HG03520 (cell line): ENCODE measurements around the gene PIK3CD.

ENCODE experiments used
- ATAC-seq: cut with Tn5 transposase; IDR thresholded peaks from one replicate; pipeline ENCODE4 v1.9.1; 2021; ENCODE audit warnings: mild to moderate bottlenecking, moderate library complexity; ENCODE audit not compliant: unreplicated experiment

PIK3CD gene

DNA sequence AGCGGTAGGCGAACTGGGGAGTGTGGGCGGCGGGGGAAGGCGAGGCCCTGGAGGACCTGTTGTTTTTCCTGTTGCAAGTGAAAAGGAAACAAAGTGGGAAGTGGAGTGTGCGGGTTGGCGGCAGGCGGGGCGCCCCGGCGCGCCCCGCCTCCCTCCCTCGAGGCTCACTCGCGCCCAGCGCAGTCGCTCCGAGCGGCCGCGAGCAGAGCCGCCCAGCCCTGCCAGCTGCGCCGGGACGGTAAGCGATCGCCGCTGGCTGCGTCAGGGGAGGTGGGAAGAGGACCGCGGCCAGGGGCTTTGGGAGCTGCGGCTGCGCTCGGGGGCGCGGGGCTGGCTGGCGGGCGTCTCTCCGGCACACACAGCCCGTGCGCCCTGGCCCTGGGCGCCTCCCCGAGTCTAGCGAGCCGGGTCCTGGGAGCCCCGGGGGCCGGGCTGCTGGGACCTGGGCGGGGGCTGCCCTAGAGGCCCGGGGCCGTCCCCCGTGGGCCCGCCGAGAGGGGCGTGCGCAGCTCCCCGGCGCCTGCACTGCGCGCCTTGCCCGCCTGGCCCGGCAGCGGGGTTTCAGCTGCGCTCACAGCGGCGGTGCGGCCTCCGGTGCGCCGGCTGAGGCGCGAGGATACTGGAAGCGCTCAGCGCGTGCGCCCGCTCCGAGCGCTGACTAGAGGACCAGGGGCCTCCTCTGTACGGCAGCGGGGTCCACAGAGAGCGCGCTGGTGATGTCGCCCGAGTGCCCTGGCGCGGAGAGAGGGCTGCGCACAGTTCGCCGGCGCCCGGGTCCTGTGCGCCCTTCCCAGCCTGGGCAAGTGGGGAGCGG is at the start of gene PIK3CD:
Gene PIK3CD, plus strand, starts transcription at position 167 of the 814 bp plus-strand sequence. CDS start 58,725 bp downstream, outside the sequence.
- ATAC-seq: no peak

DNA sequence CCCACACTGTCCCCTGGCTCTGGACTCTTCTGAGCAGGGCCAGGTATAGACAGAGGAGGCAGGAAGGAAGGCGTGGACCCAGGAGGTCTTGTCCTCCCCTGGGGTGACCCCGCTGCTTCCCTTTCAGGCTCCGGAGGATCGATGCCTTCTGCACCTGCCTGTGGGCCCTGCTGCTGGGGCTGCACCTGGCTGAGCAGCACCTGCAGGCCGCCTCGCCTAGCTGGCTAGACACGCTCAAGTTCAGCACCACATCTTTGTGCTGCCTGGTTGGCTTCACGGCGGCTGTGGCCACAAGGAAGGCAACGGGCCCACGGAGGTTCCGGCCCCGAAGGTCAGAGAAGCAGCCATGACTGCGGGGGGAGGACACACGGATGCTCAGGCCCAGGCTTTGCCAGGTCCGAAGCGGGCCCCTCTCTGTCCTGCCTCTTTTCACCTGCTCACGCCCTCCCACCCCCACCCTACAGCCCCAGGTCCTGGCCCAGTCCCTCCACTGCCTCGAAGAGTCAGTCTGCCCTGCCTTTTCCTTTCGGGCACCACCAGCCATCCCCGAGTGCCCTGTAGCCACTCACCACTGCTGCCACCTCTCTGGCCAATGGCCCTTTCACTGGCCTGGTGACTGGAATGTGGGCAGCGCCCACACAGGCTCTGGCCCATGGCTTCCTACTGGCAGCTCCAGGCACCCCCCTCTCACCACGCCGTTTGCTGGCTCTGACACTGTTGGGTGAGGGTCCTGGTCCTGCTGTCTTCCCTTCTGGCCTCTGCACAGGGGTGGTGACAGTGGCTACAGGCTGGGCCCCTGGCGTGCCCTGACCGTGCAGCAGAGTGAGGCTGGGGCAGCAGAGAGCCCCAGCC is 49.4 kb upstream of the PIK3CD start:
- ATAC-seq: no peak

GRCh38 chr1:9602794-9603167 is 48.8 kb upstream of the PIK3CD start:
- ATAC-seq: no peak

- no peak for ATAC-seq
Measured at GRCh38 chr1:9603307-9603706, 48.2 kb upstream of the PIK3CD start.

- ATAC-seq: no peak
Measured at GRCh38 chr1:9603766-9604753, 47.5 kb upstream of the PIK3CD start.

DNA sequence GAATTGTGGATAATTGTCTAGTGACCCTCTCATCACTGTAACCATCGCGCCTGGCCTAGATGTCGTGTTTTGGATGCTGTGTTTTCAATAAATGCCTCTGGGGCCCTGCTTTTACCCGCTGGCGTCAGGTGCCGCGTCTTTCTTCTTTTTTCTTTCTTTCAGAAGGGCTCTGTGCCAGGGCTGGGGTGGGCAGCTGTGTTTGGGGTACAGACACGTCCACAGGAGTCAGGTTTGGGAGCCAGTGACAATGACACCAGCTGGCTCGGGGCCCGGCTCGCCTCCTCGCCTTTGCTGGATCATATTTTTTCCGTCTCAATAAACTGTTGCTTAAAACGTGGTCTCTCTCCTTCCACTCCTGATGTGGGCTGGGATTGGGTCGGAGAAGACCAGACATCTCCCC is 46.7 kb upstream of the PIK3CD start:
- no peak for ATAC-seq

- ATAC-seq: no peak
Measured at GRCh38 chr1:9605946-9606455, 45.5 kb upstream of the PIK3CD start.

- ATAC-seq: no peak
Measured at GRCh38 chr1:9606458-9606857, 45.1 kb upstream of the PIK3CD start.

- no peak for ATAC-seq
Measured at GRCh38 chr1:9606948-9607347, 44.6 kb upstream of the PIK3CD start.

DNA sequence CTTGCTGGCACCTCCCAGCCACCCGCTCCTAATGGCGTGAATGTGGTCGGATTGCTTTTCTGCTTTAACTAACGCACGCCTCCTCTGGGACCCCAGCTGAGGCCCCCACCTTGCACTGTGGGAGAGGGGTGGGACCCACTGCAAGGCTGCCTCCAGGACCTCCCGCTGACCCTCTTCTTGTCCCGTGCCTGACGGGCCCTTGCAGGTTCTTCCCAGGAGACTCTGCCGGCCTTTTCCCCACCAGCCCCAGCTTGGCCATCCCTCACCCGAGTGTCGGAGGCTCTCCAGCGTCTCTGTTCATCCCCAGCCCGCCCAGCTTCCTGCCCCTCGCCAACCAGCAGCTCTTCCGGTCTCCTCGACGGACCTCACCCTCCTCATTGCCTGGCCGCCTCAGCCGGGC is 44.2 kb upstream of the PIK3CD start:
- ATAC-seq: no peak

DNA sequence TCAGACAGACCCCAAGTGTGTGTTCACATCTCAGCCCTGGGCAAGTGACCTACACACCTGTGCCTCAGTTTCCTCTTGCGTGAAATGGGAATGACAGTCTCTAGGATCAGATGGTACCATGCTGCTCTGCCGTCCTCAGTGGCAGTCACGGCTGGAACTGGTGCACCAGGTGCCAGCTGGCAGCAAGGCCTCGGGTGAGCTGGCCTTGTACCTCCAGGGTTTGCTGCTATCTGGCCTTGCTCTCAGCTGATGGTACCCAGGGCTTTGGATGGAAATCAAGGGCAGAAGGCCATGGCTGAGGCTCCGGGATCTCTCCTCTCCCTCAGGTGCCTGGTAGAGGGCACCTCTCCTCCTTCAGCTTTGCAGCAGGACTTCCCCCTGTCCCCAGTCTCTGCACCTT is 41.5 kb upstream of the PIK3CD start:
- no peak for ATAC-seq

DNA sequence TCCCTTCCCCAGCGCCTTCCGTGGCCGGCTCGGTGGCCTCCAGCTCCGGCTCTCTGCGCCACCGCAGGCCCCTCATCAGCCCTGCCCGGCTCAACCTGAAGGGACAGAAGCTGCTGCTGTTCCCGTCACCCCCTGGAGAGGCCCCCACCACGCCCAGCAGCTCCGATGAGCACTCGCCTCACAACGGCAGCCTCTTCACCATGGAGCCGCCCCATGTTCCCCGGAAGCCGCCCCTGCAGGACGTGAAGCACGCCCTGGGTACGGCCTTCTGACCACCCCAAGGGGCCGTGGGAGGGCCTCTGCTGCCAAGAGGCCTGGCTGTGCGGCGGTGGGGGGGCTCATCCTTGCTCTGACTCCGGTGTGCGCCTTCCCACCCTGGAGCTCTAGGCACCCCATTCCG is 41.0 kb upstream of the PIK3CD start:
- no peak for ATAC-seq

- ATAC-seq: no peak
Measured at GRCh38 chr1:9611716-9612115, 39.8 kb upstream of the PIK3CD start.

GRCh38 chr1:9612162-9612845 is 39.2 kb upstream of the PIK3CD start:
- no peak for ATAC-seq

DNA sequence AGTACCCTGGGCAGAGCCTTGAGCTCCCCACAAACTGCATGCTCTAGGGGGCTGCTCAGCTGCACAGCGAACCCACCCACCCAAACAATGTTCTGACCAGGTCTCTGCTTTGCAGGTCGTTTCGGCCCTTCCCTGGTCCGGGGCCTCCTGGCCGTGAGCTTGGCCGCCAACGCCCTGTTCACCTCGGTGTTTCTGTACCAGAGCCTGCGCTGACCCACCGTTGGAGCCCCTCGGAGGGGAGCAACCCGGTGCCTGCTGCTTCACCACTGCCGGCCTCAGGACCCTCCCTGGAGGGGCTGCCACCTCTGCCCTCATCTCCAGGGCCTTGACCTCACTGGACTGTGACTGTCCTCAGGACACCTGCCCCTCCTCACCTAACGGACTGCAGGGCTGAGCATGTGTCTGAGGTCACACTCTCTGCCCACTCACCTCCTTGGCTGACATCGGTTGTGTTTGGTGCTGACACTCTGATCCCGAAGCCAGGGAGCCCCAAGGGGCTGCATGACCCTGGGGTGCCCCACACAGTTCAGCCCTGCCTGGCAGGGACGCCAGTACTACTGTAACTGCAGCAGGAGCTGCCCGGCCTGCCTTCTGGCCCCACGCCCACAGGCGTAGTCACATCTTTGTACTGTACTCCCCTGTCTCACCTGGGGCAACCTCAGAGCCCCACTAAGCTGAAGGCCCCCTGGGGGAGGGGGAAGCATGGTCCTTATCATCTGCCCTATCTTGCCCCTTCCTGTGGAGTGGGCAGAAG is 38.5 kb upstream of the PIK3CD start:
- ATAC-seq: no peak

DNA sequence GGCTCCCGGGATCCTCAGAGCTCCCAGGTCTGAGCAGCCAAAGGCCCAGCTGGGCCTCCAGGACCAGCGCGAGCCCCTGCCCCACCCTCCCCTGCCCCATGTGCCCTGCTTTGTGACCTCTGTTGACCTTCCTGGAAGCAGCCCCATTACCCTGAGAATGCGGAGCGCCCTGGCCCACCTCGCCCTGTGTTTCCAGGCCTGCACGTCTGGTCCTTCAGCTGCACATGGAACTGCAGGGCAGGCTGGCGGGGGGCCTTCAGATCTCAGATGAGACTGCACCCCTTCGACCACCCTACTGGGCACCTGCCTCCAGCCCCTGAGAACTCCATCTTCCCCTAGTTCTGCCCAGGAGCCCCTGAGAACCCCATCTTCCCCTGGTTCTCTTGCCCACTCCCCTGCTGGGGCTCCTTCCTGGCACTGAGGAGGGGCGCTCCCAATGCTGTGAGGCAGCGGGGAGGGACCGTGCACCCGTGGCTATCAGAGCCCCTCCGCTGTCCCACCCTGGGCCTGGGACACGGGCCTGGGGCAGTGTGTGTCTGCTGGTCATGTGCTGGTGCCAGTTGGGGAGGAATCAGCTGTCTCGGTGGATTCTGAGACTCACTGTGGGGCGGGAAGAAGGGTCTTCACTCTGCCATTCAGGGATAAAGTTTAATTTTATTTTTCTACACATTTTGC is 37.8 kb upstream of the PIK3CD start:
- no peak for ATAC-seq

DNA sequence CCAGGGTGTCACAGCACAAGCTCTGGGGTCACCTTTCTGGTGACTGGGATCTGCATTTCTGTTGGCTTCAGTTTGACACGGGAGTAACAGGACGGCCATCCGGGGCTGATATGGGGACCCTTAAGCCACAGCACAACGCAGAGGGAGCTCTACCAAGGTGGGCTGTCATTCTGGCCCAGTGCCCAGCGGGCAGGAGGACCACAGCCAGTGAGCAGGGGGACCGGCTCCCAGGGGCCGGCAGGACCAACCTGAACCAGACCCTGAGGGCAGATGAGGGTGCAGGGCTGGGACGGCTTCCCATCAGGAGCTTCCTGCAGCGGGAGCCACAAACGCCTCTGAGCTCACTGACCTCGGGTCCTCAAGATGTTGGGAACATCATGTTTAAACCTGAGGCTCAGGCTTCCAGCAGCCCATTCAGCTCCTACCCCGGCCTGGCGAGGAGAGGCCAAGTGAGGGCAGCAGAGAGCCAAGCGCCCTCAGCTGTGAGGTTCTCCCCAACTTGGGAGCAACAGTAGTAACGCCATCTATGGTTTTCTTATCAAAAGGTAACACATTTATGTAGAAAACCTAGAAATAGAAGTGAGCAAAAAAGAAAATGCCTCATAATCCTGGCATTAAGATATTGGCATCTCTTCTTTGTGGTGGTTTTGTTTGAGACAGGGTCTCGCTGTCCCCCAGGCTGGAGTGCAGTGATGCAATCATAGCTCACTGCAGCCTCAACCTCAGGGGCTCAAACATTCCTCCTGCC is 36.0 kb upstream of the PIK3CD start:
- ATAC-seq: no peak
